NCI-H2196 treated with DMSO at 0.1 percent for 48 hours (cell line): ENCODE measurements around the gene TYSND1.
"Not testable (repeated sequence)": the region's sequence is repeated elsewhere in the genome, so short reads cannot be mapped to it uniquely, and the experiment has no call there.

Source experiments
- DNase-seq: peaks from one replicate; lab custom pipeline; 2025; ENCODE audit not compliant: unreplicated experiment; lab: John Stamatoyannopoulos, UW

TYSND1 gene

GRCh38 chr10:70166394-70166793 is 19.9 kb upstream of the TYSND1 start:
- DNase-seq: no peak

DNA sequence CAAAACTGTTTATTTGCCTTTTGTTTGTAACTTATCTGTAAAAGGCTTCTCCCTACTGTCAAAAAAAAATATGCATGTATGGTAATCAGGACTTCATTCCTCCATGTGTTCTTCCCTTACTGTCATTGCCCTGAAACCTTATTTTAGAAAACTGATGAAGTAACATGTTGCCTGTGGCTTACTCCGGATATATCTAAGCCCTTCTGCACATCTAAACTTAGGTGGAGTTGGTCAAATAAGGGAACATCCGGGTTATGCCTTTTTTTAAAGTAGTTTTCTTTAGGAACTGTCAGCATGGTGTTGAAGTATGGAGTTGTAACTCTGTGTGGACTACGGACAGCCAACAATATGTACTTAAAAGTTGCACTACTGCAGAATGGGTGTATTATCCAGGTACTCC is 17.7 kb upstream of the TYSND1 start:
- DNase-seq: no peak

- no peak for DNase-seq
These were observed 16.9 kb upstream of the TYSND1 start for GRCh38 chr10:70163448-70163847.

GRCh38 chr10:70162892-70163201 is 16.3 kb upstream of the TYSND1 start:
- no peak for DNase-seq

- DNase-seq: no peak
These were observed 15.8 kb upstream of the TYSND1 start for GRCh38 chr10:70162151-70162891.

- no peak for DNase-seq
These were observed 14.3 kb upstream of the TYSND1 start for GRCh38 chr10:70160798-70161197.

- DNase-seq: not testable (repeated sequence)
These were observed 12.9 kb upstream of the TYSND1 start for GRCh38 chr10:70159366-70159765.

DNA sequence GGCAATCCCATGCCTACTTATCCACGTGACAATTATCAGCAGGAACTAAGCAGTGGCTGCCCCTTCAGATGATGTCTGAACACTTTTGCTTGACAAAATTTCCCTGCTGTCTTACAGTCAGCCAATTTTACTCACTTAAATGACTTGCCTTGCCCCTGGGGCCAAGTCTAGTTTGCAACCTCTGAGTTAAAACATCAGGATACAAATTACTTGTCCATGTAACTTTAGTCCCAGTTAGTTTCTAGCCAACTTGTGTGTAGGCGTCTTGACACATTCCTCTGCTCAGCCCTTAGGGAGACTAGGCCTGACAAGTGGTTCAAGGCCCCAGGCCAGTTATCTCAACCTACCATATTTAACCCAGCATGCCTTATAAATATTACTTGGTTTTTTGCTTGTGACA is 11.6 kb upstream of the TYSND1 start:
- no peak for DNase-seq

- DNase-seq: no peak
These were observed 8.8 kb upstream of the TYSND1 start for GRCh38 chr10:70155255-70155838.

GRCh38 chr10:70148516-70148915 is 2.0 kb upstream of the TYSND1 start:
- no peak for DNase-seq

DNA sequence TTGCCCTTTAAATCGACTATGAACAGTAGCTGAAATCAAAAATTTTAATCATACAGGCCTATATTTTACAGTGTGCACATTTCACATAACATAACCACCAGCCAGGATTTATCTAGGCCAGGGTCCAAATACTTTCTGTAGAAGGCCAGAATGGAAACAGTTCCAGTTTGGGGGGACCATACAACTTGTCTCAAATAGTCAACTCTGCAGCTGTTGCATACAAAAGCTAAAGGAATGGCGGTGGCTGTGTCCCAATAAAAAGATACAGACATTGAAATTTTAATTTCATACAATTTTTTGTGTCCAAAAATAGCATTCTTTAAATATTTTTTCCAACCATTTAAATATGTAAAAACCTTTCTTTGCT is 742 bp upstream of the TYSND1 start:
- DNase-seq: no peak

DNA sequence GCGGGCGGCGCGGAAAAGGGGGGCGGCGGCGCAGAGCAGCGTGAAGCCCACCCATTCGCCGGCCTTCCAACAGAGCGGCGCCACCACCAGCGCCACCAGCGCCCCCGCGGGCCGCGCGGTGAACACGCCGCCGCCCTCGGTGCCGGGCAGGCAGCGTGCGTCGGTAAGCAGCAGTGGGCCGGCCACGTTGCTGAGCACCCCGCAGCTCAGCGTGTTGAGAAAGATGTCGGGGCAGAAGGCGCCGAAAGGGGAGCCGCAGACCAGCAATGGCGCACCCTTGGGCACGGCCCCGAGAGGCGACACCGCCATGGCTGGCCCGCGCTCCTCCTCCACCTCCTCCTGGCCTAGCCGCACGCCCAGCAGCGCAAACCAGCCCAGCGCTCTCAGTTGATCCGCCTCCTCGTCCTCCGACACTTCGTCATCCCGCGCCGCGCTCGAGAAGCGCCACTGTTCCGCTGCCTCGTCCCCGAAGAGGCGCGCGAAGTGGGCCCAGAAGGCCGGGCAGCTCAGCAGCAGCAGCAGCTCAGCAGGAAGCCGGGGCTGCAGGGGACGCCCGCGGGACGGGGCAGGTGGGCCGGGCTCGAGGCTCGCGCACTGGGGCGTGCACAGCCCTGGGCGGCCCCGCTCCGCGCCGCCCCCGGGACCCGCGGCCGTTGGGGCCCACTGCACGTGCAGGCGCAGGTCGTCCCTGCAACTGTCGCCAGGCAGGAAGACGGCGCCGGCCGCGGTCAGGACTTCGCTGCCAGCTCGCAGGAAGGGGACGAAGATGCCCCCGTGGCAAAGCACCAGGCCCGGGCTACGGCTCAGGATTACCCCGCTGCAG is 623 bp downstream of the TYSND1 start:
- DNase-seq: no peak

- DNase-seq: no peak
These were observed 1.3 kb downstream of the TYSND1 start for GRCh38 chr10:70145166-70145665.

GRCh38 chr10:70144372-70145110 is 2.0 kb downstream of the TYSND1 start:
- no peak for DNase-seq

- no peak for DNase-seq
These were observed 3.9 kb downstream of the TYSND1 start for GRCh38 chr10:70142555-70142954.

- no peak for DNase-seq
These were observed 6.2 kb downstream of the TYSND1 start for GRCh38 chr10:70140297-70140696.

GRCh38 chr10:70139997-70140250 is 6.6 kb downstream of the TYSND1 start:
- no peak for DNase-seq

DNA sequence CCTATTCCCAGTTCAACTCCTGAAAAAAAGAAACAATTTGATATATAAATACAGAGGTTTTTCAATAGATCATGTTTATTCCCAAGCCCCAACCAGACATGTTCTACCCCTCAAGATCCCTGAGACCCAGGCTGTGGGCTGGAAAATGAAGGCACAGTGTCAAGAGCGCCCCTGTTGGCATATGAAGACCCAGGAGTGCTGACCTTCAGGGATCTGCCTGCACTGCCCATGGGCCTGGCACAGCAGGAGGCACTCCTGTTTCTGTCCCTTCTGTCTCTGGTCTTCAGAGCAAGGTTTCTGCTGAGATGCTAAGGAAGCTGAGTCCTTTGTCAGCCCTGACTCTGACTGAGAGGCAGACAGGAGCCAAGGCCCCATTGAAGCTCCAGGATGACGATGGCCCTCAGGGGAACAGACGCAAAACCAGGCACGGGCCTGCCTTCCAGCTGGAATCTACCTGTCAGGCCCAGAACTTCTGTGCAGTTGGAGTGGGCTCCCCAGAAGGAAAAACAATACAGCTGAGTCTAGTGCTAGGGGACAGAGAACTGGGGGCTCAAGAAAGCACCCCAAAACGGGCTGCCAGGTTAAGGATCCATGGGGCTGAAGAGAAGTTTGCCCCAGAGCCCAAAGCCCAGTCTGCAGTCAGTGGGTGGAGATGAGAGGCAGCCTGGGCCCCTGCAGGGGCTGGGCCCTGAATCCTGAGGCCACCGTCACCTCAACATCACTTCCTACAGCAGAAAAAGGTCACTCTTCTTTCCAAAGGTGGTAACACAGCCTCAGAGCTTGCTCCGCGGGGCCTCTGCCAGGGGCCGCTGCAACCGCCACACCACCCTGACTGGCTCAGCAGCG is 7.1 kb downstream of the TYSND1 start:
- DNase-seq: no peak

DNA sequence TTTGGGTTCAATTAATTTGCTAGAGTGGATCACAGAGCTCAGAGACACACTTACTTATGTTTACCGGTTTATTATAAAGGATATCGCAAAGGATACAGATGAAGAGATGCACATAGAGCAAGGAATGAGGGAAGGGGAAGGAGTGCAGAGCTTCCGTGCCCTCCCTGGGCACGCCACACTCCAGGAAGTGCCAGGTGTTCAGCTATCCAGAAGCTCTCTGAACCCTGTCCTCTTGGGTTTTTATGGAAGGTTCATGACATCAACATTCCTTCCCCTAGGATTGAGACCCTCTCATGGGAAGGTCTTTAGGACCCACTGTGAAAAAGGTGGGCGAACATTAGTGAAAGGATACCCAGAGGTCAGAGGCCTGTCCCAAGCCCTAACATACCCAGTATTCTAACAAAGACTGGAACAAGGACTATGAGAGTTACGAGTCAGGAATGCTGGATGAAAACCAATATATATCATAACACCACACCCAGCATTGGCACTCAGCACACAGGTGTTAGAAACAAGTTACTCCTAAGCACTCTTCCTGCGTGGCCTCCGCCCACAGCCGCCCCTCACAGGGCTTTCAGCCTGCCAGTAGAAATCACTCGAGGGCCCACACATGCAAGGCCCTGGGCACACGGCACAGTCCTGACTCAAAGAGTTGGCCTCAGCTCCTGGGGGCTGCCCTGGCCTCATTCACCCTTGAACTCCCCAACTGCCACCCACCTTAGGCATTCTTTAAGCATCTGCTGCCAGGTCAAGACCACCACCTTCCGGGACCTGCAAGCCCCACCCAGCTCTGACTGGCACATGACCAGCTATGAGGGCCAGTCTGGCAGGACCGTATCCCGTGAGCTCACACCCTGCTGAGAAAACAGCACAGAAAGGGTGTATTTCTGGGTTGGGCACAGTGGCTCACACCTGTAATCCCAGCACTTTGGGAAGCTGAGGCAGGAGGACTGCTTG is 8.3 kb downstream of the TYSND1 start:
- no peak for DNase-seq

DNA sequence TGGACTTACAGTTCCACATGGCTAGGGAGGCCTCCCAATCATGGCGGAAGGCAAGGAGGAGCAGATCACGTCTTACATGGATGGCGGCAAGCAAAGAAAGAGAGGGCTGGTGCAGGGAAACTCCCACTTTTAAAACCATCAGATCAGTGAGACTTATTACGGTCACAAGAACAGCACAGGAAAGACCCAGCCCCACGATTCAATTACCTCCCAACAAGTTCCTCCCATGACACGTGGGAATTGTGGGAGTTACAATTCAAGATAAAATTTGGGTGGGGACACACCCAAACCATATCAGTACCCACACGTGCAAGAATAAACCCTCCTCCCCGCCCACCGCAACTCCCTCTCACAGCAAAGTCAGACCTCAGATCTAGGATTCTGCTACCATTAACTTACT is 9.4 kb downstream of the TYSND1 start:
- DNase-seq: no peak
